Colonic mucosa (tissue), 4 donors: ENCODE results near the gene C16orf74. TPM values are rescaled to one million over a fixed set of nuclear protein-coding genes. Genes with fewer than 3 reads are reported as not detected.
A peak's percentile ranks its signal among the peaks of the same experiment; 100 is the strongest.

Experiments used
- DNase-seq: peaks from one replicate; pipeline ENCODE4 v3.0.0-alpha.2; 2020
- H3K27ac ChIP-seq: fragments of 200-600 bp; one replicate; pipeline ENCODE4 v1.8.0; 2021
- H3K27me3 ChIP-seq: fragments of 200-600 bp; one replicate; pipeline ENCODE4 v1.8.0; 2021
- H3K36me3 ChIP-seq: fragments of 200-600 bp; one replicate; pipeline ENCODE4 v1.8.0; 2021
- H3K4me1 ChIP-seq: fragments of 200-600 bp; one replicate; pipeline ENCODE4 v1.8.0; 2021; ENCODE audit warnings: mild to moderate bottlenecking
- H3K4me3 ChIP-seq: fragments of 200-600 bp; one replicate; pipeline ENCODE4 v1.8.0; 2021
- H3K9ac ChIP-seq, 2 donors: one replicate each; pipeline ENCODE4 v1.7.0; 2013; ENCODE audit warnings: control low read depth in 2 of 2, low read depth in 2 of 2, low read length in 2 of 2
- H3K9me3 ChIP-seq: fragments of 200-600 bp; one replicate; pipeline ENCODE4 v1.8.0; 2021
- CTCF ChIP-seq: fragments of 200-600 bp; IDR thresholded peaks from one replicate; pipeline ENCODE4 v1.8.0; 2022; ENCODE audit warnings: antibody characterized with exemption, mild to moderate bottlenecking
- intact Hi-C: fragments of 100-400 bp; cut with DNase I; formaldehyde crosslinking; loops from one replicate; pipeline ENCODE4 v1.14.1; 2022
- total RNA-seq, 2 donors: library from RNA; stranded (reverse); fragmentation: NEBNext Ultra II Directional in 1 of 2; extraction: Animal tissue kit (Norgen Biotek cat#: 25700) in 1 of 2; gene quantifications; one replicate each; pipeline ENCODE4 v1.2.1, GENCODE V29; 2021
- donor health status: healthy.
- donor health status: DM: no; HTN: no; CAD: no.
- donor health status: DM: no; HTN: no; CAD: no.

C16orf74 gene
- total RNA-seq, 2 donors from 2014 or later: 0.37 to 0.96 TPM

- H3K9ac ChIP-seq: no peak overlapping the region
- no peaks in the 10 kb centered on the region for H3K9me3 ChIP-seq
- H3K4me1 ChIP-seq: no peaks in the 10 kb centered on the region
- intact Hi-C loops: loop anchor here (5.0 kb wide), 1 partner anchor 42 kb away; no protein-coding TSS in a partner anchor
- DNase-seq: no peak
- no peak overlapping the region for H3K4me3 ChIP-seq
- TF ChIP-seq CTCF: no peak
- H3K27me3 ChIP-seq: no peaks in the 10 kb centered on the region
- no peak overlapping the region for H3K27ac ChIP-seq
- H3K36me3 ChIP-seq: peaks cover 5% of the 10 kb centered on the region
Measured at GRCh38 chr16:85675251-85675874, 75.5 kb downstream of the C16orf74 start.

DNA sequence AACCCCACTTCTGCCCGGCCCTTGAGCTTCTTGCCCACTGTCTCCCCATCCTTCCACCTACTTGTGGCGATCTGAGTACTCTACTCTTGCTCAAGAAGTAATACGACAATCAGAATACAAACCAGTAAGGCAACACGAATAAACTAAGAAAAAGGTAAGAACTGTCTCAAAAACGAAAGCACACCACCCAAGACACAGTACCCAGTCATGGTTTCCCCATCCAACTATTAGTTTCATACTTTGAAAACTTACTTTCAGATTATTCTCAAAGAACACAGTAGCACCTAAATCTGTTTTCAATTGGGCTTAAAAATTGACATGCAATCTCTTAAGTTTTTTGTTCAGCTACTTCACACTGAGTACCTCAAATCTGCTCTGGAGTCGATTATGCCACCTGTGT, 76.1 kb downstream of the C16orf74 start:
- Histone ChIP-seq H3K27me3 (no peaks in the 10 kb centered on the region), H3K36me3 (peaks cover 5% of the 10 kb centered on the region), H3K4me1 (no peaks in the 10 kb centered on the region), H3K9ac (no peak overlapping the region), H3K9me3 (no peaks in the 10 kb centered on the region), H3K27ac (peak overlapping the region; percentile 2), H3K4me3 (no peak overlapping the region)
- TF ChIP-seq CTCF: no peak
- DNase-seq: no peak
- intact Hi-C loops: loop anchor here (5.0 kb wide), 1 partner anchor 42 kb away; no protein-coding TSS in a partner anchor

DNA sequence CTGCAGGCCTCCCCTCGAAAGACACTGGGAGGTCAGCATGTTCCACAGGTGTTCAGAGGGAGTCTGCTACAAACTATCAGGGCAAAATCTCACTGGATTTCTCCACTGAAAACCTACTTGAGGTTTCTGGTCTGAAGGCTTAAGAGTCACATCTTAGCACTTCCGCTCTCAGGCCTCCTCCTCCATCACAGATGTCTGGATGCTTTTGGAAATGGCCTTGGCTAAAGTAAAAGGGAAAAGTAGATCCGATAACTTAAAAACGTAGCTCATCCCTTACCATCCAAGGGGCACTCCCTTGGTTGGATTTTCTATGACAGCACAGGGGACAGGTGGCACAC, 76.5 kb downstream of the C16orf74 start:
- Histone ChIP-seq H3K4me1 (no peaks in the 10 kb centered on the region), H3K27me3 (no peaks in the 10 kb centered on the region), H3K9me3 (no peaks in the 10 kb centered on the region), H3K27ac (peak overlapping the region; percentile 2), H3K4me3 (no peak overlapping the region), H3K36me3 (peaks cover 5% of the 10 kb centered on the region), H3K9ac (no peak overlapping the region)
- no peak for DNase-seq
- intact Hi-C loops: no loop called here
- no peak for TF ChIP-seq CTCF

- peaks cover 11% of the 10 kb centered on the region for H3K36me3 ChIP-seq
- H3K27ac ChIP-seq: no peak overlapping the region
- peak overlapping the region in 1 of 2 donors; percentile 49 for H3K9ac ChIP-seq
- H3K9me3 ChIP-seq: no peaks in the 10 kb centered on the region
- no peaks in the 10 kb centered on the region for H3K4me1 ChIP-seq
- H3K27me3 ChIP-seq: no peaks in the 10 kb centered on the region
- intact Hi-C loops: no loop called here
- DNase-seq: no peak
- no peak overlapping the region for H3K4me3 ChIP-seq
- TF ChIP-seq CTCF: no peak
Measured at GRCh38 chr16:85673529-85674417, 77.1 kb downstream of the C16orf74 start.

DNA sequence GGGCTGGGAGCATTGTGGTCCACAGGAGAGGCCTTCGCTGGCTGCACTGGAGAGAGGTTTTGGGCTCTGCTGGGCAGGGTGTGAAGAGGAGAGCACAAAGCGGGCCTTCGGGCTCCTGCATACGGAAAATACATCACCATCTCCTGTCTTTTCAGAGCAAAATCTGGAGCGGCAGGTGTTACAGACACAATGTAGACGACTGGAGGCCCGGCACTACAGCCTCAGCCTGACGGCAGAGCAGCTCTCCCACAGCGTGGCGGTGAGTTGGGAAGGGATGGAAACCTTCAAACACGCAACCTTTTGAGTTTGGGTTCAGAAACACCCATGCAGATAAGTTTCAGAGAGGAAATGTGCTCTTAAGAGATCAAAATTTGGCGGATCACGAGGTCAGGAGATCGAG, 80.1 kb downstream of the C16orf74 start:
- no peak overlapping the region for H3K27ac ChIP-seq
- intact Hi-C loops: no loop called here
- no peak overlapping the region for H3K4me3 ChIP-seq
- no peak for DNase-seq
- H3K9me3 ChIP-seq: no peaks in the 10 kb centered on the region
- no peak for TF ChIP-seq CTCF
- peaks cover 24% of the 10 kb centered on the region for H3K36me3 ChIP-seq
- no peak overlapping the region for H3K9ac ChIP-seq
- no peaks in the 10 kb centered on the region for H3K4me1 ChIP-seq
- H3K27me3 ChIP-seq: no peaks in the 10 kb centered on the region
